Activated CD4-positive, alpha-beta T cell treated with anti-CD3 and anti-CD28 coated beads for 36 hours (primary cell): ENCODE measurements around the gene ZFP36L2. TPM values are rescaled to one million over a fixed set of nuclear protein-coding genes. Genes with fewer than 3 reads are reported as not detected.

ENCODE experiments used
- ATAC-seq: fragments of 200-7000 bp; cut with Tn5 transposase; one replicate; pipeline ENCODE4 v1.10.0; 2021; ENCODE audit warnings: mild to moderate bottlenecking, moderate library complexity
- CTCF ChIA-PET: fragments of 350-600 bp; sonication (Branson Sonifier 250); formaldehyde crosslinking; loops from one replicate; lab custom pipeline; 2021; ENCODE audit warnings: antibody characterized with exemption; lab: Charles Lee
- POLR2A ChIA-PET: fragments of 350-600 bp; sonication (Branson Sonifier 250); formaldehyde crosslinking; loops from one replicate; lab custom pipeline; 2021; ENCODE audit warnings: antibody characterized with exemption, inconsistent platforms; lab: Charles Lee
- DNase-seq: peaks from one replicate; pipeline ENCODE4 v3.0.0-alpha.2; 2020
- H3K27ac Mint-ChIP-seq: one replicate; pipeline ENCODE4 v1.8.0; 2021; ENCODE audit warnings: mixed read lengths
- H3K27me3 Mint-ChIP-seq: one replicate; pipeline ENCODE4 v1.8.0; 2021; ENCODE audit warnings: mixed read lengths
- H3K36me3 Mint-ChIP-seq: one replicate; pipeline ENCODE4 v1.8.0; 2021; ENCODE audit warnings: low read depth, mixed read lengths
- H3K4me1 Mint-ChIP-seq: one replicate; pipeline ENCODE4 v1.8.0; 2021; ENCODE audit warnings: mixed read lengths
- H3K4me3 Mint-ChIP-seq: one replicate; pipeline ENCODE4 v1.8.0; 2021; ENCODE audit warnings: mild to moderate bottlenecking, moderate library complexity, mixed read lengths
- H3K9me3 Mint-ChIP-seq: one replicate; pipeline ENCODE4 v1.8.0; 2021; ENCODE audit warnings: low read depth, mixed read lengths
- intact Hi-C, 2 experiments: fragments of 100-400 bp; cut with DNase I in 1 of 2; cut with micrococcal nuclease in 1 of 2; formaldehyde crosslinking; loops; one replicate each; pipeline versions ENCODE4 v1.14.2 to v1.15.1; 2022 to 2024; cut with DNase I, micrococcal nuclease
- total RNA-seq, 2 experiments: library from RNA; stranded (reverse); gene quantifications; one replicate each; pipeline ENCODE4 v1.2.3, GENCODE V29; 2021

Gene ZFP36L2
- total RNA-seq, 2 experiments from 2014 or later: 74.4 to 77.7 TPM

DNA sequence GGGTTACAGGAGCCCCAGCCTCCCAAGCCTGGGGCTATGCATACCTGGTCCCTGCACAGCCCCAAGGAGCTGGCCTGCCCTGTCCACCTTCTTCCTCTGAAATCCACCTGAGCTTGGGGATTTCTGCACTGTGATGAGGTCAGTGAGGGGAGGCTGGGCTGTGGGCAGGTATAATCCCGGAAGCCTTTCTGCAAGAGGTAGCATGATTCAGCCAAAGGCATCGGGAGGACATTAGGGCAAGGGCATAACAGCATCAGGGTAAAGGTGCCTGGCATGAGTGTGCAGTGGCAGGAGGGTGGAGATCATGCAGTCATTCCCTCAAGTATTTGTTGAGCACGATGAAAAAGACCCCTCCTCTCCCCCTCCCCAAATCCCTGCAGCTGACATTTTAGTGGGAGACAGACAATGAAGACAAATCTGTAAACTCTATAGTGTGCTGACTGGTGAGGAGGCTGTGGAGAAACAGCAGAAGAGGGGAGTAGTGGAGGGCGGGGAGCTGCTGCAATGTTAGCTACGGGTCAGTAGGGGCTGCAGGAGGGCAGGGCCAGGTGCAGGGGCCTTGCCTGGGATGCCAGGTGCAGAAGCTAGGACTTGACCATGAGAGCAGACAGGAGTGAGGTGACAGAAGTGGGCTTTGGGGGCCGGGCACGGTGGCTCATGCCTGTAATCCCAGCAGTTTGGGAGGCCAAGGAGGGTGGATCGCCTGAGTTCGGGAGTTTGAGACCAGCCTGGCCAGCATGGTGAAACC lies 18.7 kb downstream of the ZFP36L2 start:
- no peak for DNase-seq
- peaks cover 20% of the 10 kb centered on the region for H3K4me1 Mint-ChIP-seq
- no peak overlapping the region for H3K27ac Mint-ChIP-seq
- H3K36me3 Mint-ChIP-seq: no peaks in the 10 kb centered on the region
- no peak for ATAC-seq
- ChIA-PET CTCF (interaction anchor here (0.6 to 1.4 kb wide), 2 partner anchors 21 to 56 kb away, joined by 4 to 7 read pairs; no protein-coding TSS in a partner anchor), POLR2A (no interaction called here)
- H3K4me3 Mint-ChIP-seq: no peak overlapping the region
- no peaks in the 10 kb centered on the region for H3K9me3 Mint-ChIP-seq
- intact Hi-C loops: no loop called here
- H3K27me3 Mint-ChIP-seq: no peaks in the 10 kb centered on the region

DNA sequence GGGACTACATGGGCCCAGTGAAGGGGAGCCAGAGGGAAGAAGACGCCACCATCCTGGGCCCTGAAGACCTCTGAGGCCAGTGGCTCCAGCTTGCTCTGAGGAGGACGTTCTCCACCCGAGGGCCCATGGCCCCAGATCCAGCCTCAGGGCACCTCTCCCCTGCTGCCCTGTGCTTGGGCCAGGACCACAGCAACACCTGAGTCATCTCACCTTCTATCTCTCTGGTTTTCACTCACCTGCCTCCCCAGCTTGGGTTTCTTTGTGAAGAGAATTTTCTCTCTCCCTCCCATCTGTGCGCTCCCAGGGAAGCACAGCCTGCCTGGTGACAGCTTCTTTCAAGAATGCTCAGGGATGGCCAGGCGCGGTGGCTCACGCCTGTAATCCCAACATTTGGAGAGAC lies 19.8 kb downstream of the ZFP36L2 start:
- intact Hi-C loops: no loop called here
- no peaks in the 10 kb centered on the region for H3K9me3 Mint-ChIP-seq
- no peaks in the 10 kb centered on the region for H3K27me3 Mint-ChIP-seq
- no peak overlapping the region for H3K27ac Mint-ChIP-seq
- ATAC-seq (no peak), DNase-seq (no peak)
- no peaks in the 10 kb centered on the region for H3K36me3 Mint-ChIP-seq
- ChIA-PET CTCF (interaction anchor here (0.6 to 1.4 kb wide), 2 partner anchors 13 to 55 kb away, joined by 3 to 7 read pairs; no protein-coding TSS in a partner anchor), POLR2A (no interaction called here)
- H3K4me3 Mint-ChIP-seq: no peak overlapping the region
- peaks cover 19% of the 10 kb centered on the region for H3K4me1 Mint-ChIP-seq

DNA sequence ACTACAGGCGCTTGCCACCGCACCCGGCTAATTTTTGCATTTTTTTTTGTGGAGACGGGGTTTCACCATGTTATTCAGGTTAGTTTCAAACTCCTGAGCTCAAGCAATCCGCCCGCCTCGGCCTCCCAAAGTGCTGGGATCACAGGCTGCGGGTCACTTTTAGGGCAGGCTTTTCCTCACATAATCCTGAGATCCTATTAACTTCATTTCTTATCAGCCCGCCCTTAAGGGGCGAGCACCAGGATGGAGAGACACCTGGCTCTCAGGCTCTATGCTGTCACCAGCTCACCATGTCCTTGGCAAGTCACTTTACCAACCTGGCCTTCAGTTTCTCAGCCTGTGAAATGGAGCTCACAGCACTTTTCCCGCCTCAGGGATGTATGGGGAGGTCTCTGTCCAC lies 23.0 kb downstream of the ZFP36L2 start:
- no peaks in the 10 kb centered on the region for H3K36me3 Mint-ChIP-seq
- H3K27me3 Mint-ChIP-seq: no peaks in the 10 kb centered on the region
- ChIA-PET POLR2A (interaction anchor here (1.6 kb wide), 1 partner anchor 23 kb away, joined by 4 read pairs; the partner anchor contains the start of gene ZFP36L2), CTCF (interaction anchor here (0.6 to 1.3 kb wide), 7 partner anchors 15 to 322 kb away, joined by 3 to 5 read pairs (median 3); no protein-coding TSS in a partner anchor)
- intact Hi-C loops: no loop called here
- DNase-seq: no peak
- H3K4me3 Mint-ChIP-seq: no peak overlapping the region
- no peaks in the 10 kb centered on the region for H3K9me3 Mint-ChIP-seq
- H3K4me1 Mint-ChIP-seq: peaks cover 15% of the 10 kb centered on the region
- no peak overlapping the region for H3K27ac Mint-ChIP-seq
- ATAC-seq: no peak

DNA sequence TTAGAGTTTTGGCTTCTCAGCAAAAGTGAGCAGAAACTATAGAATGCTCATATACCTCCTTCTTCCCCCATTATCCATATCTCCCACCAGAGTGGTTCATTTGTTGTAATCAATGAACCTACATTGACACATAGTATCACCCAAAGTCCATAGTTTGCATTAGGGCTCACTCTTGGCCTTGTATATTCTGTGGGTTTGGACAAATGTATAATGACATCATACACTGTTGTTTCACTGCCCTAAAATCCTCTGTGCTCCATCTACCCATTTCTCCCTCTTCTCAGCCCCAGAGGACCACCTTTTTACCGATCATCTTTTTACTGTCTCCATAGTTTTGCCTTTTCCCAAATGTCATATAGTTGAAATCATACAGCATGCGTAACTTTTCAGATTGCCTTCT lies 24.1 kb downstream of the ZFP36L2 start:
- ATAC-seq: no peak
- peaks cover 18% of the 10 kb centered on the region for H3K4me1 Mint-ChIP-seq
- H3K4me3 Mint-ChIP-seq: no peak overlapping the region
- DNase-seq: no peak
- ChIA-PET POLR2A (no interaction called here), CTCF (interaction anchor here (0.7 to 1.3 kb wide), 5 partner anchors 16 to 75 kb away, joined by 3 to 6 read pairs (median 3); no protein-coding TSS in a partner anchor)
- H3K9me3 Mint-ChIP-seq: no peaks in the 10 kb centered on the region
- H3K36me3 Mint-ChIP-seq: no peaks in the 10 kb centered on the region
- no peaks in the 10 kb centered on the region for H3K27me3 Mint-ChIP-seq
- H3K27ac Mint-ChIP-seq: no peak overlapping the region
- intact Hi-C loops: no loop called here

DNA sequence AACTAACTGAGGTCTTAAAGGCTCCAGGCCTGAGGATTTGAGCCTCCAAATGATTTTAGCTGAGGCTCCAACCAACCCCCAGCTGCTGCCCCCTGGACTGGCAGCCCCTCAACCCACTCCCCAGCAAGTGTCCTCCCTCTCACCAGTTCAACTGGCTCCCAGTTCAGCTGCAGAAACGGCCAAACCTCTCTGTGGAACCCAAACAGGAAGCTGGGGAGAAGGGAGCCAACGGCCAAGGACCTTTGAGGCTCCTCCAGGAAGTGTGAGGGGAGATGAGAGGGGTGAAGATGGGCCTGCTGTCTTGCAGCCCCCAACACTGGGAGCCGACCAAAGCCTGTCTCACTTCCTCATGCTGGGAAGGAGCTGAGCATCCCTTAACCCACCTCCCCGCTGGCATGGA lies 24.9 kb downstream of the ZFP36L2 start:
- Mint-ChIP-seq H3K36me3 (peaks cover 2% of the 10 kb centered on the region), H3K27ac (no peak overlapping the region), H3K27me3 (no peaks in the 10 kb centered on the region), H3K9me3 (no peaks in the 10 kb centered on the region), H3K4me1 (peaks cover 26% of the 10 kb centered on the region), H3K4me3 (no peak overlapping the region)
- intact Hi-C loops: no loop called here
- DNase-seq (no peak), ATAC-seq (no peak)
- ChIA-PET POLR2A (no interaction called here), CTCF (interaction anchor here (0.7 to 1.3 kb wide), 3 partner anchors 17 to 78 kb away, joined by 3 to 6 read pairs (median 3); no protein-coding TSS in a partner anchor)

DNA sequence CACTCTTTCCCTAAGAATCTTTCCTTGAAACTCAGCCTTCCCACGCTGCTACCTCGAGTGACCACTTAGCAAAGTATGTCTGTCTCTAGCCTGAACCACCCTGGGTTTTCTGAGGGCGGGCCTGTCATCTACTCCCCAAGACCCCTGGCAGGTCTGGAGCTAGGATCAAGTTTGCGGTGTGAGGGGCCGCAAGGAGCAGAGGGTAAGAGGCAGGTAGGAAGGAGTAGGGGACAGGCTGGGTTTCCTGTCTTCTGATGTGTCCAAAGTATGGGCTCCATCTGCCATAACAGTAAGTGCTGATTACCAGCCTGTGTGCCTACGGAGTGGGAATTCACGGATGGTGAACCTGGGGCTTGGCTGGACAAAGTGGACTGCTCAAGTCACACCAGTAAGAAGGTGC lies 25.4 kb downstream of the ZFP36L2 start:
- H3K9me3 Mint-ChIP-seq: no peaks in the 10 kb centered on the region
- H3K27me3 Mint-ChIP-seq: no peaks in the 10 kb centered on the region
- intact Hi-C loops: no loop called here
- H3K27ac Mint-ChIP-seq: no peak overlapping the region
- H3K36me3 Mint-ChIP-seq: peaks cover 3% of the 10 kb centered on the region
- CTCF ChIA-PET: interaction anchor here (1.2 to 1.3 kb wide), 2 partner anchors 17 to 74 kb away, joined by 3 read pairs; no protein-coding TSS in a partner anchor
- ATAC-seq (no peak), DNase-seq (no peak)
- POLR2A ChIA-PET: no interaction called here
- peaks cover 27% of the 10 kb centered on the region for H3K4me1 Mint-ChIP-seq
- H3K4me3 Mint-ChIP-seq: no peak overlapping the region

DNA sequence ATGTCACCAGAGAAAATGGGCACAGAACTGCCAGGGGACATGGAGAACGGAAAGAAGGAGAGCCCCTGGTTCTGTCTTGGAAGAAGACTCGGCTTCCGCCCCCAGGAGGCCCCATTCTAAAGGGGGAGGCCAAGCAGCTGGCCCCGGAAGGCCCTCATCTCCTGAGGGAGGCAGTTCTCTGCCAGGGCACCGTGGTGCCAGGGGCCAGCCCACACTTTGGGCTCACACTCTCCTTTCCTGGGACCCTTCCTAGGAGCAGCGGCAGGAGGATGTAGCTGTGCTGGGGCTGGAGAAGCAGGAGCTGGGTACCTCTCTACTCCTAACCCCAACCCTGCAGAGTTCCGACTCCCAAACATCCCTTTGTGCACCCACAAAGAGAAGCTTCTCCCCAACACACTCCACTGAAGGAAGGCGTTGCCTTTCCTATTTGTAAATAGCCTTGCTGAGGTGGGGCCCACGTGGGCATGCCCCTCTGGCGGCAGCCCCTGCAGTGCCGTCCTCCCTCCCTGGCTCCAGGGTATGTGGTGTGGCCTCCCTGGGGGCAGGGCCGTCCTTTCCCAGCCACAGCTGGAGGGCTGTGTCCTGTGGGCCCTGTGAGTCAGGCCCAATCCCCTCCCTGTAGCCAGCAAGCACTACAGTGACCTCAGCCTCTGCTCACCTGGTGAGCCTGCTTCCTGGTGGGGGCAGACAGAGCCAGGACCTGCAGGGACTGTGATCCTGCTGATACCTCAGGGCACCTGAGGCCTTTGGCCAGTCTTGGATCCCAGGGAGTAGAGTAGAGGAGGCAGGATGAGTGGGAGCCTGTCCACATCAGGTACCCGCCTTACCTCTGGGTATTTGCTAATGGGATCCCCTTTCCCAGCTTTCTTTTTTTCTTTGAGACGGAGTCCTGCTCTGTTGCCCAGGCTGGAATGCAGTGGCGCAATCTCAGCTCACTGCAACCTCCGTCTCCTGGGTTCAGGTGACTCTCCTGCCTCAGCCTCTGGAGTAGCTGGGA lies 26.6 kb downstream of the ZFP36L2 start:
- H3K36me3 Mint-ChIP-seq: peaks cover 3% of the 10 kb centered on the region
- intact Hi-C loops: no loop called here
- ChIA-PET CTCF (interaction anchor here (0.6 to 1.2 kb wide), 4 partner anchors 16 to 277 kb away, joined by 3 read pairs; no protein-coding TSS in a partner anchor), POLR2A (no interaction called here)
- ATAC-seq: no peak
- H3K27me3 Mint-ChIP-seq: no peaks in the 10 kb centered on the region
- H3K9me3 Mint-ChIP-seq: no peaks in the 10 kb centered on the region
- H3K4me3 Mint-ChIP-seq: no peak overlapping the region
- no peak for DNase-seq
- H3K27ac Mint-ChIP-seq: no peak overlapping the region
- peaks cover 37% of the 10 kb centered on the region for H3K4me1 Mint-ChIP-seq

DNA sequence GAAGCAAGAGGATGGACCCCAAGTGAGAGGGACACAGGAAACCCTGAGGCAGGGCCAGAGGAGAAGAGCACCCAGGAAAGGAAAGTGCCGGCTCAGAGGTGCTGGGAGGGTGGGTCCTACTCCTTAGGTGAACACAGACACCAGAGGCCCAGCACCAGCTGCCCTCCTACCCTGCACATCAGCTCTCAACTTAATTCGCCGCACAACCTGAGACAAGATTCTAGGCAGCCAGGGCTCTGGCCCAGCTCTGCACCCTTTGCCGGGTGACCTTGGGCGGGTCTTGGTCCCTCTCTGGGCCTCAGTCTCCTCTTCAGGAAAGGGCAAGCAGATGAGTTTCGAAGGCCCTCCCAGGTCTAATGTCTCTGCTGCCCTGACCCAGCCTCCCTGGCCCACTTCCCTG lies 28.1 kb downstream of the ZFP36L2 start:
- POLR2A ChIA-PET: no interaction called here
- intact Hi-C loops: no loop called here
- Mint-ChIP-seq H3K4me3 (no peak overlapping the region), H3K4me1 (peaks cover 52% of the 10 kb centered on the region), H3K9me3 (no peaks in the 10 kb centered on the region), H3K36me3 (peaks cover 3% of the 10 kb centered on the region), H3K27ac (no peak overlapping the region), H3K27me3 (no peaks in the 10 kb centered on the region)
- CTCF ChIA-PET: no interaction called here
- ATAC-seq (no peak), DNase-seq (no peak)

DNA sequence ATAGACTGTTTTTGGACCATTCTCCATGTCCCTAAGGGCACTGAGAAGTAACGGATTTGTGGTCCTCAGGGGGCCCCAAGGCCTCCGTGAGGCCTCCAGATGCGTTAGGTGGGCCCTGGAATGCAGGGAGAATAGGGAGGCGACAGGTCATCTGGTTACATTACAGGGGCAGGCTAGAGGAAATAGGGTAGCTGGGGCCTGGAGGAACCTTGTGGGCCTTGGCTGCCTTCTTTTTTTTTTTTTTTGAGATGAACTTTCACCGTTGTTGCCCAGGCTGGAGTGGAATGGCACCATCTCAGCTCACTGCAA lies 28.9 kb downstream of the ZFP36L2 start:
- ATAC-seq (no peak), DNase-seq (no peak)
- Mint-ChIP-seq H3K9me3 (no peaks in the 10 kb centered on the region), H3K27me3 (no peaks in the 10 kb centered on the region), H3K27ac (peak overlapping the region; percentile 93), H3K4me1 (peaks cover 58% of the 10 kb centered on the region), H3K36me3 (peaks cover 3% of the 10 kb centered on the region), H3K4me3 (peak overlapping the region; percentile 37)
- ChIA-PET CTCF (interaction anchor here (1.3 kb wide), 1 partner anchor 32 kb away, joined by 3 read pairs; no protein-coding TSS in a partner anchor), POLR2A (interaction anchor here (0.9 kb wide), 2 partner anchors 23 to 30 kb away, joined by 3 to 4 read pairs; no protein-coding TSS in a partner anchor)
- intact Hi-C loops: no loop called here

DNA sequence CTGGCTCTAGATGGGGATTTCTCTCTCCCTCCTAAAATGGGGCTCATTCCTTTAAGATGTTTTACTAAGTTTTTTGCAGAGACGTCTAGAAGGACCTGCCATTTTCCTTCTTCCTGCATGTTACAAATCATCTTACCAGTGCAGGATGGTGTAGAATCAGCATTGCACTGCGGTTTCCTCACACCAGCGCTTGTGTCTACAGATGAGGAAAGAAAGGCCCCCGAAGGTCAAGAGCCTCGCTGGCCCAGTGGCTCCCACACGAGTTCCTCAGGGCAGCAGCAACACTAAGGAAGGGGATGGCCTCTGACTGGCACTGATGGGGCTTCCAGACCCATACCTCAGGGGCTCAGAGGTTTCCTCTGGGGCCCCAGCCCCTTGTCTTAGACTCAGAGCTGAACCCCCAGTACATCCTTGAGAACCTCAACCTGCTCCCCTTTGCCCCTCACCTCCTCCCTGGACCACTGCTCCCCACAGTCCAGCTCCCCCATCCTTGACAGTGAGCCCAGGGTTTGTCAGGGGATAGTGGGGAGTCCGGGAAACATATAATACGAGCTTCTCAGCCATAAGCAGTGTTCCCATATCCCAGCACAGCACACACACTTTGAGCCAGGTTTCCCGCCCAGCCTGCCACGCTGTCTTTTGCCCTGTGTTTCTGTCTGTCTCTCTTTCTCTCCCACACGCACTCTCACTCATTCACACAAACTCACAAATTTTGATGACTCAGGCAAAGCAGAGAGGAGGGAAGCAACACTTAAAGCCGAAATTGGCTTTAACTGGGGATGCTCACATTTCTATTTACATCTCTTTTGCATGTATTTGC lies 29.4 kb downstream of the ZFP36L2 start:
- ChIA-PET POLR2A (interaction anchor here (0.9 kb wide), 2 partner anchors 23 to 30 kb away, joined by 3 to 4 read pairs; no protein-coding TSS in a partner anchor), CTCF (interaction anchor here (1.3 to 6.6 kb wide), 2 partner anchors 25 to 32 kb away, joined by 3 to 62 read pairs; no protein-coding TSS in a partner anchor)
- Mint-ChIP-seq H3K4me1 (peaks cover 60% of the 10 kb centered on the region), H3K27me3 (no peaks in the 10 kb centered on the region), H3K36me3 (peaks cover 3% of the 10 kb centered on the region), H3K27ac (peak overlapping the region; percentile 93), H3K4me3 (peak overlapping the region; percentile 37), H3K9me3 (no peaks in the 10 kb centered on the region)
- peak; percentile 8 for ATAC-seq
- intact Hi-C loops: no loop called here
- peak; percentile 53 for DNase-seq
